ENCODE results near the gene BCL2L2. TPM values are rescaled to one million over a fixed set of nuclear protein-coding genes. Genes with fewer than 3 reads are reported as not detected.

Gene BCL2L2
- polyA plus RNA-seq, 3 donors: 37.9 to 122 (median 58.9) TPM

Other genes with a start within 250 kb of the BCL2L2 start
- 1 to 10 TPM; 1.9 to 7.0 (median 4.4) TPM for gene CDH24, start 249.3 kb upstream of the BCL2L2 start, polyA plus RNA-seq
- 10 to 100 TPM; 43.6 to 81.4 (median 79.3) TPM for gene ACIN1, start 211.7 kb upstream of the BCL2L2 start, polyA plus RNA-seq
- 10 to 100 TPM; 16.3 to 54.9 (median 45.0) TPM for gene C14orf119, start 211.3 kb upstream of the BCL2L2 start, polyA plus RNA-seq
- gene CIROP, start 201.8 kb upstream of the BCL2L2 start, polyA plus RNA-seq: under 1 TPM in 2 of 3 donors, not detected in 1; 0.03 to 0.56 TPM
- 1 to 10 TPM in 1 of 3 donors, under 1 TPM in 1, not detected in 1; 0.15 to 2.8 TPM for gene CEBPE, start 187.6 kb upstream of the BCL2L2 start, polyA plus RNA-seq
- 10 to 100 TPM; 16.8 to 41.5 (median 25.9) TPM for gene SLC7A8, start 123.2 kb upstream of the BCL2L2 start, polyA plus RNA-seq
- under 1 TPM in 2 of 3 donors, not detected in 1; 0.06 to 0.14 TPM for gene RNF212B, start 68.9 kb upstream of the BCL2L2 start, polyA plus RNA-seq
- 1 to 10 TPM; 3.5 to 6.4 (median 3.8) TPM for gene HOMEZ, start 20.7 kb upstream of the BCL2L2 start, polyA plus RNA-seq
- gene PPP1R3E, start 4.0 kb upstream of the BCL2L2 start, polyA plus RNA-seq: 10 to 100 TPM in 1 of 3 donors, 1 to 10 TPM in 2; 6.0 to 16.1 (median 6.2) TPM
- 100 to 1,000 TPM in 2 of 3 donors, 10 to 100 TPM in 1; 50.4 to 124 (median 110) TPM for gene PABPN1, start 14.6 kb downstream of the BCL2L2 start, polyA plus RNA-seq
- 1 to 10 TPM; 8.4 to 9.9 (median 9.5) TPM for gene SLC22A17, start 46.1 kb downstream of the BCL2L2 start, polyA plus RNA-seq
- gene EFS, start 58.3 kb downstream of the BCL2L2 start, polyA plus RNA-seq: 10 to 100 TPM in 2 of 3 donors, 1 to 10 TPM in 1; 2.3 to 17.5 (median 11.1) TPM
- gene IL25, start 66.0 kb downstream of the BCL2L2 start, polyA plus RNA-seq: under 1 TPM in 1 of 3 donors, not detected in 2; 0.06 TPM
- gene CMTM5, start 70.2 kb downstream of the BCL2L2 start, polyA plus RNA-seq: under 1 TPM in 2 of 3 donors, not detected in 1; 0.26 to 0.43 TPM
- gene MYH6, start 101.4 kb downstream of the BCL2L2 start, polyA plus RNA-seq: 10 to 100 TPM in 1 of 3 donors, under 1 TPM in 2; 0.18 to 10.8 (median 0.56) TPM
- 1 to 10 TPM in 2 of 3 donors, under 1 TPM in 1; 0.07 to 6.5 (median 2.8) TPM for gene MYH7, start 128.8 kb downstream of the BCL2L2 start, polyA plus RNA-seq
- gene NGDN, start 162.9 kb downstream of the BCL2L2 start, polyA plus RNA-seq: 10 to 100 TPM; 22.2 to 50.3 (median 28.0) TPM
- under 1 TPM; 0.35 to 0.79 (median 0.74) TPM for gene ZFHX2, start 244.9 kb downstream of the BCL2L2 start, polyA plus RNA-seq
- gene THTPA, start 249.4 kb downstream of the BCL2L2 start, polyA plus RNA-seq: 10 to 100 TPM in 2 of 3 donors, 1 to 10 TPM in 1; 8.2 to 22.1 (median 18.3) TPM

Measured in adipose tissue (tissue), 3 donors.